ENCODE measurements around the gene ARCN1.
"Not testable (repeated sequence)": the region's sequence is repeated elsewhere in the genome, so short reads cannot be mapped to it uniquely, and the experiment has no call there.

Gene ARCN1

GRCh38 chr11:118606844-118607228, 34.6 kb downstream of the ARCN1 start:
- no peak for DNase-seq

DNA sequence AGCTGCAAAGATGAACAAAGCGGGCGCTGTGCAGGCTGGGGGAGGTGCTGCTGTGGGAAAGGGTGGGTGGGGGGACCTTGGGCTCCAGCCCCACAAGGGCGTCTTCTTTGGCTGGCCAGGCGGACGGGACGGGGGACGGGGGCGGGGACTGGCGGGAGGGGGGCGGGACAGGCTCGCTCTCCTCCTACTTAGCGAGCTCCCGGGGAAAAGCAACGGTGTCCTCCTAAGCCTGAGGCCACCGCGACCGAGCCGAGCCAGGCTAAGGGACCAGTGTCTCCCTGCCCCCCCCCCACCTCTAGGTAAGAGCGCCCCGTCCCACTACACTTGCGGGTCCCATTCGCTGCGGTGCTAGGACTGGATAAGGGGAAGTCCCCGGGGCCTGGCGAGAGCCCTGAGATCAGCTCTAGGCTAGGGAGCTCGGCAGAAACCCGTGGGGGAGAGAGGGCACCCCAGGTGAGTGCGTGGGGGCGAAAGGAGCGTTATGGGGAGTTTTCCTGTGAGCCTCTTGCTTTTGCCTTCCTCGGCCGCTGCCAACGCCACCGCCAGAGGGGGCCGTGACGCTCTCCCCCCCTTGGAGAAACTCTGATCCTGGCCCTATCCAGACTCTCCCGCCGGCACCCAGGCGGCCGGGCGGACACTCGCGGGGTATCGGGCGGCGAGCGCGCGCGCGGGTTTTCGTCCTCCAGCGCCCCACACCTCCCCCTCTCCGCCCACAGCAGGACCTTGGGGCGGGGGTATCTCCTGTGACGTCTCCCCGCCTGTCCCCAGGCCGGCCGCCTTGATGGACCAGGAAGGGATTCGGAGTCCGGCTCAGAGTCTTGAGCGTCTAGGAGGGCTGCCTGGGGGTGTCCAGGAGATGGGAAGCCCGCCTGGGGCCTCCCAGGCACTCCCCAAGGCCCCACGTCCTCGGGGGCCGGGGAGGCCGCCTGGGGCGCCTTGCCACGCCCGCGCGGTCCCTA, 35.5 kb downstream of the ARCN1 start, which contains the start of gene PHLDB1:
Gene PHLDB1, plus strand, starts transcription at position 215 of the 959 bp plus-strand sequence. CDS start 6,222 bp downstream, outside the sequence.
- DNase-seq = peak; percentile 49

- DNase-seq = peak; percentile 85
These were observed 36.4 kb downstream of the ARCN1 start for GRCh38 chr11:118608360-118609227.

DNA sequence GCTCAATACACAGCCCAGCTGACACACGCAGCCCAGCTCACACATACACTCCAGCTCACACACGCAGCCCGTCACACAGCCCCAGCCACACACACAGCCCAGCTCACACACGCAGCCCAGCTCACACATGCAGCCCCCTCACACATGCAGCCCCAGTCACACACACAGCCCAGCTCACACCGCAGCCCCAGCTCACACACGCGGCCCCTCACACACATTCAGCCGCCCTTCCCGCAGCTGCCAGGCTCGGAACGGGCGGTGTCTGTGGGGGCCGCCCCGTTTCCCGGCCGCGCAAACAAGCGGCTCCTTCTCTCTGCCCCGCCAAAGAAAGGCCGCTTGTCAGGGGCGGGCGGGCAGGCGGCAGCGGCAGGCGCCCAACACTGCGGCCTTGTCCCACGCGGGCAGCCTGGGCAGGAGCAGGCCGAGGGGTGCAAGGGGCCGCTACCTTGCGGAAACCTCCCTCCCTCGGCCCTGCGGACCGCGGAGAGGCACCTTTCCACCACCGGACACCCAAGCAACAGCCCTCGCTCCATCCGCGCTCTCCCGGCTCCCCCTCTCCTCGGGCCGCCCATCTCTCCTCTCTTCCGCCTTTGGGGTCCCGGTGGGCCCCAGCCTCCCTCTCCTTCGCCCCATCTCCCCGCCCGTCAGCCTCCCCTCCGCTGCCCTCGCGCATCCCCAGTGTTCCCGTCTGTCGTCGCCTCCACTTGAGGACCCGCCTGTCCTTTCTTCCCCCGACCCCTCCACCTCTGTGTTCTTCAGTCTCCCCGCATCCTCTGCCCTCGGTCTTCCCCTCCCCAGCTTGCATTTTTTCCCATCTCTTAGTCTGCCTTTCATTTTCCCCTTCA, 37.4 kb downstream of the ARCN1 start:
- no peak for DNase-seq

DNA sequence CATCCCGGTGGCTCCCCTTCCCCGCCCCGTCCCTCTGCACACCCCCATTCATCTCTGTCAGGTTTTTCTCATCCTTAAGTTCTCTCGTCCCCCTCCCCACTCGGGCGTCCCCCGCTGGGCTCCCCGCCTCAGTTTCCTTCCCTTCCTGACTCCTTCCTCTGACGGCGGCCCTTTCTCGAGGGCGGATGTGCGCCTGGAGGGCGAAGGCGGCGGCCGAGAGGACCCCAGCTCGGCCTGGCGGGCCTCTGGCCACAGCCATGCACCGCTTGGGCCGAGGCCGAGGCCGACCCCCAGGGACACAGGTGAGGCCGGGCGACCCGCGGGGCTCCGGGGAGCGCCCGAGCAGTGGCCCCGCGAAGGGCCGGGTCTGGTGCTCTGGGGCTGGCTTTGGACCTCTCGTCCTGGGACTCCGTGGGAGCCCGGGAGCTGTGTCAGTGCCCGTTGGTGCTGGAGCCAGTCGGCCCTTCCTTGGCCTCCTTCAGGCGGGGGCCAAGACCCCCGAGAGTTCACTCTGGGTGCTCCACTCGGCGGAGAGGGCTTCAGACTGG, 38.1 kb downstream of the ARCN1 start:
- DNase-seq = no peak

- peak; percentile 68 for DNase-seq
These were observed 38.7 kb downstream of the ARCN1 start for GRCh38 chr11:118610773-118611432.

DNA sequence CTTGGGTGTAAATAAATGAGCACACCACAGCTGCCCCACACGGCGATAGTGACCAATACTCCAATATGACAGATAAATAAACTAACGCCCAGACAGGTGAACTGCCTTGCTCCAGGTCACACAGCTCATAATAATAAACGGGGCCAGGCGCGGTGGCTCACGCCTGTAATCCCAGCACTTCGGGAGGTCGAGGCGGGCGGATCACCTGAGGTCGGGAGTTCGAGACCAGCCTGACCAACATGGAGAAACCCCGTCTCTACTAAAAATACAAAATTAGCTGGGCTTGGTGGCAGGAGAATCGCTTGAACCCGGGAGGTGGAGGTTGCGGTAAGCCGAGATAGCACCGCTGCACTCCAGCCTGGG, 39.2 kb downstream of the ARCN1 start:
- not testable (repeated sequence) for DNase-seq

- no peak for DNase-seq
These were observed 40.2 kb downstream of the ARCN1 start for GRCh38 chr11:118612378-118612777.

GRCh38 chr11:118614511-118614910, 42.3 kb downstream of the ARCN1 start:
- DNase-seq = no peak

DNA sequence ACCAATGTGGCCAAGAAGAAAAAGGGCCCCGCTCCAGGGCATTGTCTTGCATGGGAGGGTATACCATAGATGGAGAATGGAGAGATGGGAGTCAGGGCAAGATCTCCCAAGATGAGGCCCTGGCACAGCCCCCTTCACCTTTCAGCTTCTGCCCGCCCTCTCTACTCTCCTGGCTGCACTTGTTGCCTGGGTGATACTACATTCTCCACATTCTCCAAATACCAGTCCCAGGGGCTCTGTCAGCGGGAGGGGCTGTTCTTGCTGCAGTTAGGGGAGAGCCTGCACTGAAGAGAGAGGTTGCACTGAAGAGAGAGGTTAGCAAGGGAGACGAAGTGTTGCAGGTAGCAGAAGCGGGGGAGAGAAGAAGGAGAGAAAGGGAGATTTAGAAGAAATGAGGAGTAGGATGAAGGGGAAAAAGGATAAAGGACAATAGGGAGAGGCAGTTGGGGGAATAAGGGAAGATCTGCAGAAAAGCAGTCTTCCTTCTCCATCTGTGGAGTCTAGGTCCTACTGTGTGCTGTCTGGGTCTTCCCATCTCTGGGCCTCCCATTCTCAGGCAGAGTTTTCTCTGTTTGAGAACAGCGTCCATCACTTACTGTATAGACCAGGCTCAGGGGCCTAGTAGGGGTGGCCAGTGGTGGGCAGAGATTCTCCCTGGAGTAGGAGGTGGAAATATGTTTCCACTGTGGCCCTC, 43.2 kb downstream of the ARCN1 start:
- no peak for DNase-seq

DNA sequence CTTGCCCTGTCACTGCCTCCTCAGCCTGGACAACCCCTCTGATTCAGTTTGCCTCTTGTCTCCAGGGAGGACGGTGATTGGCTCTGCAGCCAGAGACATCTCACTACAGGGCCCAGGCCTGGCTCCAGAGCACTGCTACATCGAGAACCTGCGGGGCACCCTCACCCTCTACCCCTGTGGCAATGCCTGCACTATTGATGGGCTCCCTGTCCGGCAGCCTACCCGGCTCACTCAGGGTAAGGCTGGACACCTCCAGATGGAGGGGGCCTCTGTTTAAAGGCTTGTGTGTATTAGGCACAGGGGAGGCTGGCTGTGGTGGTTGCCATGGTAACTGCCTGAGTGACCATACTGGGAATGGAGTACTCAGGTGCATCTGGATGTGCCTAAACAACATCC, 43.8 kb downstream of the ARCN1 start:
- no peak for DNase-seq

GRCh38 chr11:118618115-118618990, 46.1 kb downstream of the ARCN1 start:
- no peak for DNase-seq

- DNase-seq = no peak
These were observed 46.8 kb downstream of the ARCN1 start for GRCh38 chr11:118618991-118619375.

GRCh38 chr11:118619444-118620197, 47.4 kb downstream of the ARCN1 start:
- peak; percentile 96 for DNase-seq

- no peak for DNase-seq
These were observed 48.4 kb downstream of the ARCN1 start for GRCh38 chr11:118620529-118621070.

DNA sequence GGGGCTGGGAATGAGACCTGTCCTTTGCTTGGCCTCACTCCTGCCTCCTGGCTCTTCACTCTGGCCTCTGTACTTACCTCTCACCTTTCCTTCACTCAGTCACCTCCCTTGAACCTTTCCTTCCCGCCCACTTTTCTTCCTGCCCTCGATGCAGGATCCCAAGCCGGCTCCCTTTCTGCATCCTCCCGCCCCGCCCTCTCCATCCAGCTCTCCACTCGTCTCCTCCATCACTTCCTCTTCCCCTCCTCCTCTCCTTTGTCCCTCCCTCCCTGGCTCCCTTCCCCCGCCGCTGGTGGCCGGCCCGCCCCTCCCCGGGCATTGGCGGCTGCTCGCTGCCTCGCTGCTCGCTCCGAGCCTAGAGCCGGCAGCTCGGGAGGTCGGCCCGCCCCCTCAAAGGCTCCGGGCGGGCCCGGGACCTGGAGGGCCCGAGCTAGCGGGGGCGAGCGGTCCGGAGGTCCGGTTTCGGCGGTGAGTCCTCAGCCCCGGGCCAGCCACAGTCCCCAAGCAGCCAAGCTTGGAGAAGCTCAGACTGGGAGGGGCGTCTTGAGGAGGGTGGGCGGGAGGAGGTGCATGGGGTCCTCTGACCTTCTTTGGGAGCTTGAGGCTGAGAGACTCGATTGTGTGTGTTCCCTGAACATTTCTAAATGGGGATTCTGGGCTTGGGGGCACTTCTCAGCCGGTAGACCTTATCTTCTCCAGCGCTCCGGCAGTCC, 49.0 kb downstream of the ARCN1 start:
- peak; percentile 69 for DNase-seq

DNA sequence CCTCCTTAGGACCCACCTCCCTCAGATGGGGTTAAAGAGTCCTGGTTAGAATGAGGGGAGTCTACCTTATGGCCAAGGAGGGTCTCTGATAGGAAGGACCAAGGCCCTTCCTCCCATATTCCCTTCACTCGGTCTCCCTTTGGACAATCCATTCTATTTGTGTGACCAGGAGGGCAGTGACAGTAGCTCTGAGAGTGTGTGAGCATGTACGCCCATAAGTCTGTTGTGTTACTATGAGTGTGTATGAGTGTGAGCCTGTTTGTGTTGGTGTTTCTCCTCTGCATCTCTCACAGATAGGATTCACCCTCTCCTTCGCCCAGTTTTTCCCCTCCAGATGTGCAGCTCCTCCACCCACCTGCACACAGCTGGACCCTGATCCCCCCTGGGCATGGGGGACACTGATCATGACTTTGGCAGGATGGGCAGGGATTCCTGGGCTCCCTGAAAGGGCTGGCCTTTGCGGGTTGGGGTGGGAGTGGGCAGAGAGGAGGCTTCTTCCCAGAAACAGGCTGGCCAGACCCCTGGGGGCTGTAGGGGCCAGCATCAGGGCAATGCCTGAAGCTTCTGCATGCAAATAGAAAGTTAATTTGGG, 49.7 kb downstream of the ARCN1 start:
- no peak for DNase-seq

Data from inflammatory macrophage treated with lipopolysaccharide for 4 hours (primary cell).